GM12891 (cell line): Measurements from ENCODE around the gene FOXP4.

Experiments used
- POLR2A ChIP-seq: IDR thresholded peaks from 2 replicates; pipeline ENCODE4 v1.6.1; 2011; ENCODE audit warnings: low read depth, low read length, control low read depth
- POLR2AphosphoS5 ChIP-seq: IDR thresholded peaks from 2 replicates; pipeline ENCODE4 v1.6.1; 2011; ENCODE audit warnings: low read depth, low read length, control low read depth
- POU2F2 ChIP-seq: IDR thresholded peaks from 2 replicates; pipeline ENCODE4 v1.6.1; 2011; ENCODE audit warnings: low read depth, mild to moderate bottlenecking, control low read depth, low read length, moderate library complexity
- SPI1 ChIP-seq: IDR thresholded peaks from 2 replicates; pipeline ENCODE4 v1.6.1; 2011; ENCODE audit warnings: low read depth, low read length, control low read depth
- TAF1 ChIP-seq: IDR thresholded peaks from 2 replicates; pipeline ENCODE4 v1.6.1; 2011; ENCODE audit warnings: low read depth, low read length, control low read depth

DNA sequence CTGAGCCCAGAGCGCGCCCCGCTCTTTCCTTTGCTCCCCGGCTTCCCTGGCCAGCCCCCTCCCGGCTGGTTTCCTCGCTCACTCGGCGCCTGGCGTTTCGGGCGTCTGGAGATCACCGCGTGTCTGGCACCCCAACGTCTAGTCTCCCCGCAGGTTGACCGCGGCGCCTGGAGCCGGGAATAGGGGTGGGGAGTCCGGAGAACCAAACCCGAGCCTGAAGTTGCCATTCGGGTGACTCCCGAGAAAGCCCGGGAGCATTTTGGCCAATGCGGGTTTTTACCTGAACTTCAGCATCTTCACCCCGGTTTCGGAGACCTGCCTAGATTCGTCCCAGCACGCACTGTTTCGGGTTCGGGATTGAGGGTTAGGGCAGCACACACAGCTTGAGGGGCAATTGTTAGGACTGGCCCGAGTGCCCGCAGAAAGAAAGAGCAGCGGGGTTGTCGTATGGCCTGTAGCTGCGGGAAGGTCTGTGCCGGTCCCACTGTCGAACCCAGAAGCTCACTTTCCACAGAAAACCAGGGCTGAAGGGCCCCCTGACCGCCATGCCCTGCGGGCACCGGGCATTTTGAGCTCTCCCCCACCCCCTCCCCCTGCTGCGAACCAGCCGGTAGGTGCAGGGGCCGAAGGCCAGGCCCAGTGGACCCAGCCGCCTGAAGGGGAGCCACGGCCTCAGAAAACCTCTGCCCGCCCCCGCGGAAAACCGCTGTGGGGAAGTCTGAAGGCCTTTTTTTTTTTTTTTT is 2.1 kb downstream of the FOXP4 start:
- TF ChIP-seq POLR2AphosphoS5, result no peak
- no peak for TF ChIP-seq POLR2A
- TF ChIP-seq TAF1, result no peak
- no peak for TF ChIP-seq POU2F2
- peak; percentile 26; the same call in 1 of the 2 replicates for TF ChIP-seq SPI1
